ENCODE measurements around the gene FAM168B.
A peak's percentile ranks its signal among the peaks of the same experiment; 100 is the strongest.

FAM168B gene

DNA sequence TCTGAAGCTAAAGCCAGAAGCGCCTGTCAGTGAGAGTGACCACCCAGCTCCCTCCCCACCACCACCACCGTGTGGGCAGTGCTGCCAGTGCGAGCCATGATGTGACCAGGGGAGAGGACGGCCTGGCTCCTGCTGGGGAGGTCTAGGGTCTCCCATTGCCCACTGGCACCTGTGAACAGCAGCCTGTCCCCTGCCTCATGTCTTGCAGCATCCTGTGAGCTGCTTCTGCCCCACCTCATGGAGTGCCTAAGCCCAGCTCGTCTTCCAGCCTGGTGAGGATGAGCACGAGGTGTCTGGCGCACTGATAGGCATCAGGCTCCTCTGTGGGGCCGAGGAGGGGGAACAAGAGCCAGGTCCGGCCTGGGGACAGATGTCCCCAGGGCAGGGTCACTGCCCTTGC lies 61.4 kb downstream of the FAM168B start (continued):
- TF ChIP-seq PATZ1 (CRISPR knock-in tag; IDR thresholded peaks at IDR 0.05; ENCODE audit: borderline replicate concordance) (no peak), CSDC2 (CRISPR knock-in tag; IDR thresholded peaks at IDR 0.05) (no peak)

- TF ChIP-seq OSR1 (CRISPR knock-in tag; IDR thresholded peaks at IDR 0.05) (no peak), TOX (CRISPR knock-in tag; IDR thresholded peaks at IDR 0.05; ENCODE audit: borderline replicate concordance) (no peak), POU6F1 (CRISPR knock-in tag; IDR thresholded peaks at IDR 0.05; ENCODE audit: borderline replicate concordance, low read depth) (no peak), ARNTL (CRISPR knock-in tag; IDR thresholded peaks at IDR 0.05; ENCODE audit: borderline replicate concordance, low read depth) (no peak)
- no peak for ATAC-seq
Observed at GRCh38 chr2:131031431-131031841, 61.8 kb downstream of the FAM168B start.

DNA sequence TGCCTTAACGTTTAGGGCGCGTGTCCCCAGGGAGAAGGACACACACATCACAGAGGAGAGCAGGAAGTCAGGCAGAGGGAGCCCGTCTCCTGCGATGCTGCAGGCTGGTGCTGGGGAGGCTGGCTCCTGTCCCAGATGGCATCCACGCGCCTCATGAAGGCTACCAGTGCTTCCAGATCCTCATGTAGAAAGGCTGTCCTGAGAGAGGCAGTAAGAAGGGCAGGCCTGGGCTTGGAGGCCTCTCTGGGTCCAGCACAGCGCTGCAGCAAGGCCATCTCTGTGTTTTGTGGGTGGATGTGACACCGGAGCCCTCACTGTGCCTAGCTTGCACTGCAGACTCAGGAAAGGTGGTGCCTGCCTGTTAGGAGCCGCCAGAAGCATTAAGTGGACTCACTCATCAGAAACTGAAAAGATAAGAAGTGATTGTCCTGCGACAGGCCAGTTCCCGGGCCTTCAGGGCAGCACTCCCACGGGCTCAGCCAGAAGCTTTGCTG lies 62.7 kb downstream of the FAM168B start:
- TF ChIP-seq OSR1 (CRISPR knock-in tag; IDR thresholded peaks at IDR 0.05) (no peak), ISL1 (CRISPR knock-in tag; IDR thresholded peaks at IDR 0.05) (no peak), PATZ1 (CRISPR knock-in tag; IDR thresholded peaks at IDR 0.05; ENCODE audit: borderline replicate concordance) (no peak), ARNTL (CRISPR knock-in tag; IDR thresholded peaks at IDR 0.05; ENCODE audit: borderline replicate concordance, low read depth) (no peak), ZC3H10 (CRISPR knock-in tag; IDR thresholded peaks at IDR 0.05) (no peak), POU6F1 (CRISPR knock-in tag; IDR thresholded peaks at IDR 0.05; ENCODE audit: borderline replicate concordance, low read depth) (no peak), RARB (CRISPR knock-in tag; IDR thresholded peaks at IDR 0.05) (no peak), ZFP30 (CRISPR knock-in tag; IDR thresholded peaks at IDR 0.05) (no peak), BACH2 (CRISPR knock-in tag; IDR thresholded peaks at IDR 0.05; ENCODE audit: borderline replicate concordance) (no peak), GLIS3 (CRISPR knock-in tag; IDR thresholded peaks at IDR 0.05) (no peak)
- TF ChIP-seq, protein P1, sequence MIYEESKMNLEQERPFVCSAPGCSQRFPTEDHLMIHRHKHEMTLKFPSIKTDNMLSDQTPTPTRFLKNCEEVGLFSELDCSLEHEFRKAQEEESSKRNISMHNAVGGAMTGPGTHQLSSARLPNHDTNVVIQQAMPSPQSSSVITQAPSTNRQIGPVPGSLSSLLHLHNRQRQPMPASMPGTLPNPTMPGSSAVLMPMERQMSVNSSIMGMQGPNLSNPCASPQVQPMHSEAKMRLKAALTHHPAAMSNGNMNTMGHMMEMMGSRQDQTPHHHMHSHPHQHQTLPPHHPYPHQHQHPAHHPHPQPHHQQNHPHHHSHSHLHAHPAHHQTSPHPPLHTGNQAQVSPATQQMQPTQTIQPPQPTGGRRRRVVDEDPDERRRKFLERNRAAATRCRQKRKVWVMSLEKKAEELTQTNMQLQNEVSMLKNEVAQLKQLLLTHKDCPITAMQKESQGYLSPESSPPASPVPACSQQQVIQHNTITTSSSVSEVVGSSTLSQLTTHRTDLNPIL (CRISPR knock-in tag; IDR thresholded peaks at IDR 0.05; ENCODE audit: low read depth): no peak
- peak; percentile 51 for ATAC-seq

- TF ChIP-seq, protein P2, sequence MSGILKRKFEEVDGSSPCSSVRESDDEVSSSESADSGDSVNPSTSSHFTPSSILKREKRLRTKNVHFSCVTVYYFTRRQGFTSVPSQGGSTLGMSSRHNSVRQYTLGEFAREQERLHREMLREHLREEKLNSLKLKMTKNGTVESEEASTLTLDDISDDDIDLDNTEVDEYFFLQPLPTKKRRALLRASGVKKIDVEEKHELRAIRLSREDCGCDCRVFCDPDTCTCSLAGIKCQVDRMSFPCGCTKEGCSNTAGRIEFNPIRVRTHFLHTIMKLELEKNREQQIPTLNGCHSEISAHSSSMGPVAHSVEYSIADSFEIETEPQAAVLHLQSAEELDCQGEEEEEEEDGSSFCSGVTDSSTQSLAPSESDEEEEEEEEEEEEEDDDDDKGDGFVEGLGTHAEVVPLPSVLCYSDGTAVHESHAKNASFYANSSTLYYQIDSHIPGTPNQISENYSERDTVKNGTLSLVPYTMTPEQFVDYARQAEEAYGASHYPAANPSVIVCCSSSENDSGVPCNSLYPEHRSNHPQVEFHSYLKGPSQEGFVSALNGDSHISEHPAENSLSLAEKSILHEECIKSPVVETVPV (CRISPR knock-in tag; IDR thresholded peaks at IDR 0.05): no peak
- TF ChIP-seq ZNF8 (CRISPR knock-in tag; IDR thresholded peaks at IDR 0.05) (no peak), ZNF70 (CRISPR knock-in tag; IDR thresholded peaks at IDR 0.05) (no peak), GLIS3 (CRISPR knock-in tag; IDR thresholded peaks at IDR 0.05) (no peak), CSDC2 (CRISPR knock-in tag; IDR thresholded peaks at IDR 0.05) (no peak), TSHZ2 (CRISPR knock-in tag; IDR thresholded peaks at IDR 0.05) (no peak), PPARA (CRISPR knock-in tag; IDR thresholded peaks at IDR 0.05; ENCODE audit: borderline replicate concordance) (no peak), ARNTL (CRISPR knock-in tag; IDR thresholded peaks at IDR 0.05; ENCODE audit: borderline replicate concordance, low read depth) (no peak), ZC3H10 (CRISPR knock-in tag; IDR thresholded peaks at IDR 0.05) (no peak), TOX (CRISPR knock-in tag; IDR thresholded peaks at IDR 0.05; ENCODE audit: borderline replicate concordance) (no peak), OSR1 (CRISPR knock-in tag; IDR thresholded peaks at IDR 0.05) (no peak)
- TF ChIP-seq, protein P1 (CRISPR knock-in tag; IDR thresholded peaks at IDR 0.05; ENCODE audit: low read depth): no peak
- ATAC-seq: no peak
Observed at GRCh38 chr2:131029812-131030211, 63.4 kb downstream of the FAM168B start.
